Liver (tissue), 9 donors: ENCODE results near the gene PDE5A. TPM values are rescaled to one million over a fixed set of nuclear protein-coding genes. Genes with fewer than 3 reads are reported as not detected.

ENCODE experiments used
- DNase-seq: peaks from one replicate; pipeline ENCODE4 v3.0.0-alpha.2; 2017; ENCODE audit warnings: low spot score
- H3K27ac ChIP-seq, 2 donors: one replicate each; pipeline ENCODE4 v1.7.0; 2013; ENCODE audit warnings: inconsistent platforms in 2 of 2, low read length in 2 of 2, control low read depth in 1 of 2, low read depth in 1 of 2, mild to moderate bottlenecking in 1 of 2
- H3K27me3 ChIP-seq, 4 donors: one replicate each; pipeline versions ENCODE4 v1.6.1 to v1.7.0; 2013; ENCODE audit warnings: low read length in 3 of 4, inconsistent platforms in 1 of 4, mild to moderate bottlenecking in 1 of 4, moderate library complexity in 1 of 4; ENCODE audit not compliant: control insufficient read depth in 4 of 4, insufficient read depth in 4 of 4
- H3K36me3 ChIP-seq, 4 donors: one replicate each; pipeline versions ENCODE4 v1.6.1 to v1.7.0; 2013; ENCODE audit warnings: low read length in 3 of 4, mild to moderate bottlenecking in 3 of 4, low read depth in 1 of 4, moderate library complexity in 1 of 4; ENCODE audit not compliant: control insufficient read depth in 4 of 4, insufficient read depth in 3 of 4
- H3K4me1 ChIP-seq, 4 donors: one replicate each; pipeline versions ENCODE4 v1.6.1 to v1.7.0; 2013; ENCODE audit warnings: low read length in 3 of 4, mild to moderate bottlenecking in 3 of 4, moderate library complexity in 1 of 4; ENCODE audit not compliant: control insufficient read depth in 4 of 4, insufficient read depth in 4 of 4
- H3K4me3 ChIP-seq, 3 donors: one replicate each; pipeline versions ENCODE4 v1.6.1 to v1.7.0; 2013; ENCODE audit warnings: low read length in 3 of 3, control low read depth in 1 of 3, low read depth in 1 of 3, mild to moderate bottlenecking in 1 of 3
- H3K9ac ChIP-seq, 2 donors: one replicate each; pipeline ENCODE4 v1.7.0; 2013; ENCODE audit warnings: low read length in 2 of 2, mild to moderate bottlenecking in 2 of 2, moderate library complexity in 2 of 2, control low read depth in 1 of 2, low read depth in 1 of 2
- H3K9me3 ChIP-seq, 4 donors: one replicate each; pipeline versions ENCODE4 v1.6.1 to v1.7.0; 2013; ENCODE audit warnings: low read length in 3 of 4; ENCODE audit not compliant: control insufficient read depth in 4 of 4
- FOXA1 ChIP-seq: IDR thresholded peaks from 2 replicates; pipeline ENCODE4 v1.6.1; 2016; ENCODE audit warnings: antibody characterized with exemption
- FOXA2 ChIP-seq: IDR thresholded peaks from 2 replicates; pipeline ENCODE4 v1.6.1; 2016; ENCODE audit warnings: antibody characterized with exemption
- GABPA ChIP-seq, 2 donors: IDR thresholded peaks in 1 of 2; conservative IDR thresholded peaks in 1 of 2; 2 replicates each; pipeline ENCODE4 v1.6.1; 2016; ENCODE audit warnings: antibody characterized with exemption in 2 of 2, mild to moderate bottlenecking in 1 of 2, moderate library complexity in 1 of 2
- RAD21 ChIP-seq, 2 donors: IDR thresholded peaks; 2 replicates each; pipeline ENCODE4 v1.6.1; 2016; ENCODE audit warnings: antibody characterized with exemption in 2 of 2, mild to moderate bottlenecking in 2 of 2
- REST ChIP-seq: IDR thresholded peaks from 2 replicates; pipeline ENCODE4 v1.6.1; 2016; ENCODE audit warnings: antibody characterized with exemption, mild to moderate bottlenecking
- RXRA ChIP-seq, 2 donors: IDR thresholded peaks; 2 replicates each; pipeline ENCODE4 v1.6.1; 2017 to 2018; ENCODE audit warnings: antibody characterized with exemption in 2 of 2, mild to moderate bottlenecking in 1 of 2
- SP1 ChIP-seq: IDR thresholded peaks from 2 replicates; pipeline ENCODE4 v1.6.1; 2018; ENCODE audit warnings: antibody characterized with exemption, mild to moderate bottlenecking
- YY1 ChIP-seq: IDR thresholded peaks from 2 replicates; pipeline ENCODE4 v1.6.1; 2016; ENCODE audit warnings: antibody characterized with exemption, mild to moderate bottlenecking
- WGBS: extraction: QIAGEN DNeasy Blood & Tissue Kit; methylation state at CpG from one replicate; pipeline ENCODE4 v1.1.7; 2013; 5-methylcytosine and 5-hydroxymethylcytosine counted together
- polyA plus RNA-seq, 2 donors: library from polyadenylated mRNA; stranded (reverse) in 1 of 2; unstranded in 1 of 2; fragments of 200-250 nt in 1 of 2; fragments of >200 nt in 1 of 2; fragmentation: Nextera tagmentation in 1 of 2; extraction: Ambion mirVana in 1 of 2; gene quantifications; one replicate each; pipeline versions ENCODE4 v1.2.1 to v1.2.3, GENCODE V29; 2013 to 2015
- total RNA-seq, 2 donors: library from RNA; depleted of rRNA; stranded (reverse); fragments of >200 nt; gene quantifications; one replicate each; pipeline ENCODE4 v1.2.3, GENCODE V29; 2014
- TF ChIP-seq, protein P1 (sequence below): fragments of 150-350 bp; IDR thresholded peaks from 2 replicates; pipeline ENCODE4 v1.5.1; 2017; ENCODE audit warnings: improper control_type of control experiment, low read depth, low read length; ENCODE audit not compliant: missing input control
- donor health status: healthy.
- donor health status: healthy.
- donor health status: healthy.
- donor health status: healthy.
- donor health status: healthy.

PDE5A gene
- total and polyA plus RNA-seq, 4 donors = 0.61 to 3.8 (median 3.0) TPM

DNA sequence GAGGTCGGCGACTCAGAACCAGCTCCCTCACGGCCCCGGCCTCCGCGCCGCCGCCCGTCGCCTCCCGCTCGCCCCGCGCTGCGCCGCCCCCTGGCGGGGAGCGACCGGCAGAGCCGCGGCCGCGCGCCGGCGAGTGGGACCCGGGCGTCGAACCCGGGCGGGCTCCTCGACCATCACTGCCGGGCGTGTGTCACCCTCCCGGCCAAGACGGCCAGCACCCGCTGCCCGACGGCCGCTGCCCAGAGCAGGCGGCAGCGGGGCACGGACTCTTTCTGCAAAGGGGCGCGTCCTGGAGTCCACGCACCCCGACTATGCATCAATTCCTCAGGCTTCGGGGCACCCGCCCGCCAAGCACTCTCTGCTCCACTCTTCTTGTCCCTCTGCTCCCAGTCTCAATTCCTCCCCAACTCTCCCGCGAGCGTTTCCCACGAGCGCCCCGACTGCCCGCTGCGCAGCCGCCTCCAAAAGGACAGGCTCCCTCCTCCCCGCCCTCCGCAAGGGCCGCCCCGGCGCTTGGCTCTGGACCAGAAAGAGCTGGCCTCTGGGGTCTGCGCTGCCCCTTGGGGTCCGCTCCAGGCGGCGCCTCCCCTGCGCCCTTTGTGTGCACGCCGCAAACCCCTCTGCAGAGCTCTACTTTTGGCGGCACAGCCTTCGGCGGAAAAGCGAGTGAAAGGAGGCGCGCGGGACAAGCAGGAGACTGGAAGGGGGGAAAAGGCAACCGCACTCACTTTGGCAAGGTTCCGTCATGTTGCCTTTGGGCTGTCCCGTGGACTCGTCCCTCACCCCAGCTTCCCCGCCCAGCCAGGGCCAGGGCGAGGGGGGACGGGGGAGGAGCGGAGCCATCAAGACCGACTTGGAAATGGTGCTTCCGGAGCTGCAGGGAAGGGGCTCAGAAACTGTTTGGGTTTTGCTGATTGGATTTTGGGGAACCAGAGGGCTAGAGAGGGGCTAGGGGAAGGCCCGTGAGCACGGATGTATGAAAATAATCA is 1.0 kb downstream of the PDE5A start:
- no peaks in the 10 kb centered on the region for H3K9me3 ChIP-seq
- under 1% methylated on average over 90 of the region's 90 CpGs for WGBS
- H3K4me3 ChIP-seq = peak overlapping the region; percentile 69 to 80 (median 79)
- no peaks in the 10 kb centered on the region for H3K36me3 ChIP-seq
- TF ChIP-seq FOXA1 (no peak), RAD21 (IDR thresholded peaks at IDR 0.05) (peak in 1 of 2 donors; percentile 16), YY1 (no peak), GABPA (IDR thresholded peaks at IDR 0.05 in 1 of 2, conservative IDR thresholded peaks at IDR 0.05 in 1 of 2) (no peak), REST (no peak), SP1 (no peak)
- TF ChIP-seq, protein P1, sequence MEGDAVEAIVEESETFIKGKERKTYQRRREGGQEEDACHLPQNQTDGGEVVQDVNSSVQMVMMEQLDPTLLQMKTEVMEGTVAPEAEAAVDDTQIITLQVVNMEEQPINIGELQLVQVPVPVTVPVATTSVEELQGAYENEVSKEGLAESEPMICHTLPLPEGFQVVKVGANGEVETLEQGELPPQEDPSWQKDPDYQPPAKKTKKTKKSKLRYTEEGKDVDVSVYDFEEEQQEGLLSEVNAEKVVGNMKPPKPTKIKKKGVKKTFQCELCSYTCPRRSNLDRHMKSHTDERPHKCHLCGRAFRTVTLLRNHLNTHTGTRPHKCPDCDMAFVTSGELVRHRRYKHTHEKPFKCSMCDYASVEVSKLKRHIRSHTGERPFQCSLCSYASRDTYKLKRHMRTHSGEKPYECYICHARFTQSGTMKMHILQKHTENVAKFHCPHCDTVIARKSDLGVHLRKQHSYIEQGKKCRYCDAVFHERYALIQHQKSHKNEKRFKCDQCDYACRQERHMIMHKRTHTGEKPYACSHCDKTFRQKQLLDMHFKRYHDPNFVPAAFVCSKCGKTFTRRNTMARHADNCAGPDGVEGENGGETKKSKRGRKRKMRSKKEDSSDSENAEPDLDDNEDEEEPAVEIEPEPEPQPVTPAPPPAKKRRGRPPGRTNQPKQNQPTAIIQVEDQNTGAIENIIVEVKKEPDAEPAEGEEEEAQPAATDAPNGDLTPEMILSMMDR = peak; percentile 58
- no peaks in the 10 kb centered on the region for H3K27me3 ChIP-seq
- peak; percentile 42 for DNase-seq
- H3K9ac ChIP-seq = peak overlapping the region; percentile 54 to 66
- H3K4me1 ChIP-seq = peaks cover 9 to 27% (median 21%) of the 10 kb centered on the region in 4 donors
- peak overlapping the region in 1 of 2 donors; percentile 13 for H3K27ac ChIP-seq

- no peak for DNase-seq
- whole genome bisulfite sequencing = 2% methylated on average over 18 of the region's 18 CpGs
- peaks cover 9 to 27% (median 21%) of the 10 kb centered on the region in 4 donors for H3K4me1 ChIP-seq
- H3K27ac ChIP-seq = no peak overlapping the region
- no peaks in the 10 kb centered on the region for H3K9me3 ChIP-seq
- no peaks in the 10 kb centered on the region for H3K27me3 ChIP-seq
- peak in 1 of 2 donors; percentile 16 for TF ChIP-seq RXRA (IDR thresholded peaks at IDR 0.05)
- TF ChIP-seq FOXA2 = no peak
- peak overlapping the region; percentile 63 to 79 (median 69) for H3K4me3 ChIP-seq
- no peaks in the 10 kb centered on the region for H3K36me3 ChIP-seq
- H3K9ac ChIP-seq = peak overlapping the region in 1 of 2 donors; percentile 63
Observed at GRCh38 chr4:119626943-119627266, 1.7 kb downstream of the PDE5A start.

- TF ChIP-seq RXRA (IDR thresholded peaks at IDR 0.05) = no peak
- no peak for TF ChIP-seq FOXA1
Observed at GRCh38 chr4:119626420-119626819, 2.2 kb downstream of the PDE5A start.

More at GRCh38 chr4:119626420-119626819, 2.2 kb downstream of the PDE5A start:
- H3K36me3 ChIP-seq = no peaks in the 10 kb centered on the region
- no peak overlapping the region for H3K27ac ChIP-seq
- WGBS = 63% methylated on average over 11 of the region's 11 CpGs
- no peak for DNase-seq
- peaks cover 9 to 27% (median 21%) of the 10 kb centered on the region in 4 donors for H3K4me1 ChIP-seq
- H3K9me3 ChIP-seq = no peaks in the 10 kb centered on the region
- peak overlapping the region in 1 of 3 donors; percentile 79 for H3K4me3 ChIP-seq
- H3K27me3 ChIP-seq = no peaks in the 10 kb centered on the region
- no peak overlapping the region for H3K9ac ChIP-seq
